Activated CD8-positive, alpha-beta T cell treated with anti-CD3 and anti-CD28 coated beads for 36 hours (primary cell): ENCODE data around the gene RALB. TPM values are rescaled to one million over a fixed set of nuclear protein-coding genes. Genes with fewer than 3 reads are reported as not detected.
A peak's percentile ranks its signal among the peaks of the same experiment; 100 is the strongest.

Experiments used
- ATAC-seq: fragments of 200-7000 bp; cut with Tn5 transposase; one replicate; pipeline ENCODE4 v1.10.0; 2021; ENCODE audit warnings: mild to moderate bottlenecking, moderate library complexity
- CTCF ChIA-PET: fragments of 350-600 bp; sonication (Branson Sonifier 250); formaldehyde crosslinking; loops from one replicate; lab custom pipeline; 2021; ENCODE audit warnings: antibody characterized with exemption; lab: Charles Lee
- POLR2A ChIA-PET: fragments of 350-600 bp; sonication (Branson Sonifier 250); formaldehyde crosslinking; loops from one replicate; lab custom pipeline; 2021; ENCODE audit warnings: antibody characterized with exemption; lab: Charles Lee
- DNase-seq: peaks from one replicate; pipeline ENCODE4 v3.0.0-alpha.2; 2020
- H3K27ac Mint-ChIP-seq: one replicate; pipeline ENCODE4 v1.8.0; 2021; ENCODE audit warnings: mild to moderate bottlenecking, mixed read lengths
- H3K27me3 Mint-ChIP-seq: one replicate; pipeline ENCODE4 v1.8.0; 2021; ENCODE audit warnings: mixed read lengths
- H3K36me3 Mint-ChIP-seq: one replicate; pipeline ENCODE4 v1.8.0; 2021; ENCODE audit warnings: low read depth, mixed read lengths
- H3K4me1 Mint-ChIP-seq: one replicate; pipeline ENCODE4 v1.8.0; 2021; ENCODE audit warnings: low read depth, mixed read lengths
- H3K4me3 Mint-ChIP-seq: one replicate; pipeline ENCODE4 v1.8.0; 2021; ENCODE audit warnings: mild to moderate bottlenecking, moderate library complexity, mixed read lengths
- H3K9me3 Mint-ChIP-seq: one replicate; pipeline ENCODE4 v1.8.0; 2021; ENCODE audit warnings: mixed read lengths
- CTCF ChIP-seq: fragments of 200-600 bp; IDR thresholded peaks from one replicate; pipeline ENCODE4 v1.8.0; 2022; ENCODE audit warnings: antibody characterized with exemption, mild to moderate bottlenecking
- intact Hi-C: fragments of 100-400 bp; cut with micrococcal nuclease; formaldehyde crosslinking; loops from one replicate; pipeline ENCODE4 v1.10.0; 2022
- total RNA-seq, 2 experiments: library from RNA; stranded (reverse); gene quantifications; one replicate each; pipeline ENCODE4 v1.2.3, GENCODE V29; 2021

The RALB gene
- total RNA-seq, 2 experiments from 2014 or later = 16.7 to 17.6 TPM

GRCh38 chr2:120219766-120220165 is 32.9 kb upstream of the RALB start:
- intact Hi-C loops = no loop called here

GRCh38 chr2:120220756-120221155 is 31.9 kb upstream of the RALB start:
- no peak overlapping the region for H3K4me3 Mint-ChIP-seq
- peaks cover 65% of the 10 kb centered on the region for H3K36me3 Mint-ChIP-seq
- peaks cover 33% of the 10 kb centered on the region for H3K4me1 Mint-ChIP-seq
- no peak for ATAC-seq
- peaks cover 31% of the 10 kb centered on the region for H3K9me3 Mint-ChIP-seq
- no peak for DNase-seq
- H3K27ac Mint-ChIP-seq = no peak overlapping the region
- TF ChIP-seq CTCF = no peak
- H3K27me3 Mint-ChIP-seq = no peaks in the 10 kb centered on the region
- ChIA-PET POLR2A (no interaction called here), CTCF (interaction anchor here (1.8 to 1.9 kb wide), 2 partner anchors 10 to 92 kb away, joined by 5 to 9 read pairs; no protein-coding TSS in a partner anchor)
- intact Hi-C loops = no loop called here

More at GRCh38 chr2:120219766-120220165, 32.9 kb upstream of the RALB start:
- Mint-ChIP-seq H3K27ac (no peak overlapping the region), H3K4me1 (peaks cover 30% of the 10 kb centered on the region), H3K4me3 (no peak overlapping the region), H3K9me3 (peaks cover 31% of the 10 kb centered on the region), H3K36me3 (peaks cover 65% of the 10 kb centered on the region), H3K27me3 (no peaks in the 10 kb centered on the region)
- DNase-seq (no peak), ATAC-seq (no peak)
- CTCF ChIA-PET = interaction anchor here (1.0 to 1.8 kb wide), 4 partner anchors 14 to 517 kb away, joined by 3 to 6 read pairs (median 4); no protein-coding TSS in a partner anchor
- POLR2A ChIA-PET = interaction anchor here (0.6 to 1.0 kb wide), 3 partner anchors 12 to 117 kb away, joined by 3 read pairs; no protein-coding TSS in a partner anchor
- no peak for TF ChIP-seq CTCF

- peak overlapping the region; percentile 88 for H3K27ac Mint-ChIP-seq
- H3K9me3 Mint-ChIP-seq = peaks cover 24% of the 10 kb centered on the region
- intact Hi-C loops = no loop called here
- peak overlapping the region; percentile 76 for H3K4me3 Mint-ChIP-seq
- CTCF ChIA-PET = interaction anchor here (1.8 to 1.9 kb wide), 2 partner anchors 9 to 91 kb away, joined by 5 to 9 read pairs; no protein-coding TSS in a partner anchor
- no peak for ATAC-seq
- no peak for TF ChIP-seq CTCF
- peaks cover 58% of the 10 kb centered on the region for H3K36me3 Mint-ChIP-seq
- no peak for DNase-seq
- POLR2A ChIA-PET = interaction anchor here (1.1 to 2.4 kb wide), 2 partner anchors 11 to 91 kb away, joined by 3 to 21 read pairs; no protein-coding TSS in a partner anchor
- no peaks in the 10 kb centered on the region for H3K27me3 Mint-ChIP-seq
- H3K4me1 Mint-ChIP-seq = peaks cover 34% of the 10 kb centered on the region
These were observed 31.0 kb upstream of the RALB start for GRCh38 chr2:120221616-120222015.

GRCh38 chr2:120222186-120223033 is 30.2 kb upstream of the RALB start:
- Mint-ChIP-seq H3K36me3 (peaks cover 51% of the 10 kb centered on the region), H3K27me3 (no peaks in the 10 kb centered on the region), H3K9me3 (peaks cover 21% of the 10 kb centered on the region), H3K27ac (peak overlapping the region; percentile 88), H3K4me3 (peak overlapping the region; percentile 76), H3K4me1 (peaks cover 42% of the 10 kb centered on the region)
- ChIA-PET POLR2A (interaction anchor here (0.7 to 2.4 kb wide), 5 partner anchors 10 to 209 kb away, joined by 3 to 21 read pairs (median 3); partner anchors contain the start of gene EPB41L5), CTCF (interaction anchor here (0.7 to 1.9 kb wide), 8 partner anchors 8 to 92 kb away, joined by 3 to 9 read pairs (median 4); no protein-coding TSS in a partner anchor)
- ATAC-seq (no peak), DNase-seq (no peak)
- TF ChIP-seq CTCF = no peak
- intact Hi-C loops = no loop called here
